Measurements from ENCODE around the gene FOXD2.
"Not testable (repeated sequence)": the region's sequence is repeated elsewhere in the genome, so short reads cannot be mapped to it uniquely, and the experiment has no call there.

Gene FOXD2

GRCh38 chr1:47440599-47441081, 2.8 kb downstream of the FOXD2 start:
- no peak for DNase-seq

GRCh38 chr1:47441450-47442106, 3.7 kb downstream of the FOXD2 start:
- DNase-seq = no peak

- DNase-seq = no peak
Measured at GRCh38 chr1:47442202-47442601, 4.4 kb downstream of the FOXD2 start.

- DNase-seq = no peak
Measured at GRCh38 chr1:47442842-47443529, 5.1 kb downstream of the FOXD2 start.

GRCh38 chr1:47443530-47444296, 5.9 kb downstream of the FOXD2 start:
- DNase-seq = no peak

- DNase-seq = no peak
Measured at GRCh38 chr1:47444297-47444561, 6.4 kb downstream of the FOXD2 start.

GRCh38 chr1:47444562-47445465, 7.0 kb downstream of the FOXD2 start:
- DNase-seq = no peak

GRCh38 chr1:47445823-47446550, 8.1 kb downstream of the FOXD2 start:
- DNase-seq = no peak

- no peak for DNase-seq
Measured at GRCh38 chr1:47448462-47449222, 10.8 kb downstream of the FOXD2 start.

GRCh38 chr1:47449822-47450552, 12.1 kb downstream of the FOXD2 start:
- DNase-seq = no peak

GRCh38 chr1:47450606-47451005, 12.8 kb downstream of the FOXD2 start:
- DNase-seq = no peak

GRCh38 chr1:47452426-47452825, 14.6 kb downstream of the FOXD2 start:
- no peak for DNase-seq

GRCh38 chr1:47453910-47454309, 16.1 kb downstream of the FOXD2 start:
- DNase-seq = not testable (repeated sequence)

- DNase-seq = no peak
Measured at GRCh38 chr1:47456250-47456649, 18.4 kb downstream of the FOXD2 start.

GRCh38 chr1:47457547-47457946, 19.7 kb downstream of the FOXD2 start:
- DNase-seq = not testable (repeated sequence)

- DNase-seq = no peak
Measured at GRCh38 chr1:47459253-47459788, 21.5 kb downstream of the FOXD2 start.

- no peak for DNase-seq
Measured at GRCh38 chr1:47460040-47460439, 22.2 kb downstream of the FOXD2 start.

GRCh38 chr1:47460456-47460855, 22.6 kb downstream of the FOXD2 start:
- DNase-seq = no peak

- no peak for DNase-seq
Measured at GRCh38 chr1:47465605-47466004, 27.8 kb downstream of the FOXD2 start.

GRCh38 chr1:47468709-47469389, 31.0 kb downstream of the FOXD2 start:
- DNase-seq = no peak

All from effector CD4-positive, alpha-beta T cell (primary cell).